Neutrophil (primary cell): ENCODE data around the gene USPL1.
"Not testable (repeated sequence)": the region's sequence is repeated elsewhere in the genome, so short reads cannot be mapped to it uniquely, and the experiment has no call there.

ENCODE experiments used
- H3K27ac ChIP-seq: fragments of 200-600 bp; sonication (generic); 2 replicates; pipeline ENCODE4 v1.5.1; 2016; ENCODE audit warnings: mild to moderate bottlenecking, moderate library complexity
- H3K27me3 ChIP-seq: fragments of 200-600 bp; sonication (generic); 2 replicates; pipeline ENCODE4 v1.6.0; 2016; ENCODE audit warnings: mild to moderate bottlenecking
- H3K36me3 ChIP-seq: fragments of 200-600 bp; sonication (generic); 2 replicates; pipeline ENCODE4 v1.5.1; 2017
- H3K4me1 ChIP-seq, 2 experiments: fragments of 200-600 bp in 1 of 2; sonication (generic) in 1 of 2; 1 replicate in 1 of 2; 2 replicates in 1 of 2; pipeline versions ENCODE4 v1.5.1 to v1.6.1; 2013 to 2016; ENCODE audit warnings: low read depth in 1 of 2, low read length in 1 of 2, mild to moderate bottlenecking in 1 of 2, moderate library complexity in 1 of 2; ENCODE audit not compliant: control insufficient read depth in 1 of 2, insufficient read depth in 1 of 2
- H3K4me3 ChIP-seq, 2 experiments: fragments of 200-600 bp in 1 of 2; sonication (generic) in 1 of 2; 1 replicate in 1 of 2; 2 replicates in 1 of 2; pipeline ENCODE4 v1.5.1; 2013 to 2016; ENCODE audit warnings: low read depth in 1 of 2, low read length in 1 of 2, mild to moderate bottlenecking in 1 of 2, moderate library complexity in 1 of 2
- H3K9me3 ChIP-seq: fragments of 200-600 bp; sonication (generic); 2 replicates; pipeline ENCODE4 v1.5.1; 2016
- TF ChIP-seq, protein P1 (sequence below): fragments of 200-600 bp; sonication (generic); IDR thresholded peaks from 2 replicates; pipeline ENCODE4 v1.5.1; 2016; ENCODE audit warnings: antibody characterized with exemption

Gene USPL1

DNA sequence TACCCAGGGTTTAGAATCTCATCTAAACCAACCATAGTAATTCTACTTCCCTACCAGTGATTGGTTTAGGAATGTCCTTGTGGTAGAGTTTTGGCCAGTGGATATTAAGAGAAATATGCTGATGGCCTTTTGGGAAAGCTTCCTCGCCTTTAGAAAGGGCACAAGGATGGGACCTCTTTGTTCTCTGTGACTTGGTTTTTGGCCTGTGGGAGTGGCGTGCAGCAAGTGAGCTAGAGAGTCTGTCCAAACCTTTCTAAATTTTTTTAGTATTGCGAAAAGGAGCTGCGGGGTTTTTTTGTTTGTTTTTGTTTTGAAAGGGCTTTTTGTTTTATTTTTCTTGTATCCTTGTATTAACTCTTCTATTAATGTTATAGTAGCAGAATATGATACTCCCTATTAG lies 20.6 kb downstream of the USPL1 start:
- Histone ChIP-seq H3K9me3 (no peaks in the 10 kb centered on the region), H3K36me3 (peaks cover 7% of the 10 kb centered on the region), H3K4me3 (no peak overlapping the region), H3K27me3 (no peaks in the 10 kb centered on the region), H3K27ac (no peak overlapping the region), H3K4me1 (peaks cover 0 to 4% of the 10 kb centered on the region in 2 experiments)
- TF ChIP-seq, protein P1, sequence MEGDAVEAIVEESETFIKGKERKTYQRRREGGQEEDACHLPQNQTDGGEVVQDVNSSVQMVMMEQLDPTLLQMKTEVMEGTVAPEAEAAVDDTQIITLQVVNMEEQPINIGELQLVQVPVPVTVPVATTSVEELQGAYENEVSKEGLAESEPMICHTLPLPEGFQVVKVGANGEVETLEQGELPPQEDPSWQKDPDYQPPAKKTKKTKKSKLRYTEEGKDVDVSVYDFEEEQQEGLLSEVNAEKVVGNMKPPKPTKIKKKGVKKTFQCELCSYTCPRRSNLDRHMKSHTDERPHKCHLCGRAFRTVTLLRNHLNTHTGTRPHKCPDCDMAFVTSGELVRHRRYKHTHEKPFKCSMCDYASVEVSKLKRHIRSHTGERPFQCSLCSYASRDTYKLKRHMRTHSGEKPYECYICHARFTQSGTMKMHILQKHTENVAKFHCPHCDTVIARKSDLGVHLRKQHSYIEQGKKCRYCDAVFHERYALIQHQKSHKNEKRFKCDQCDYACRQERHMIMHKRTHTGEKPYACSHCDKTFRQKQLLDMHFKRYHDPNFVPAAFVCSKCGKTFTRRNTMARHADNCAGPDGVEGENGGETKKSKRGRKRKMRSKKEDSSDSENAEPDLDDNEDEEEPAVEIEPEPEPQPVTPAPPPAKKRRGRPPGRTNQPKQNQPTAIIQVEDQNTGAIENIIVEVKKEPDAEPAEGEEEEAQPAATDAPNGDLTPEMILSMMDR, result no peak

DNA sequence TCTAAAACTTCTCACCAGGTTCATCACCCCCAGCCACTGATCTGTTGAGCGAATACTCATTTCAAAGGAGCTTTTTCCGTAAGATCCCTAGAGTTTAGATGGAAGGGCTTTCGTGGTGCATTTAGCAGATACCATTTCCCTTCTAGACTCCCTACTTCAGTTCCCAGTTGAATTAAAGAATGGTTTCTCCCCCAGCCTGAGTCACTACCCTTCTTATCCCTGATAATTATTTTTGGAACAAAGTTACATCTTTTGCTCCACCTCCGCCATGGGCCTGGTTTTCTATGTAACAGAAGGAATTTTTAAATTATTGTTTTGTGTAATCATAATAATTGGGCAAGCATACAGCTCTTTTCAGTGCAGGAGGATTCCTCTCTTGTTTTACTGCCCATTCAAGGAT lies 22.0 kb downstream of the USPL1 start:
- Histone ChIP-seq H3K27ac (no peak overlapping the region), H3K4me1 (peaks cover 0 to 4% of the 10 kb centered on the region in 2 experiments), H3K27me3 (no peaks in the 10 kb centered on the region), H3K36me3 (peaks cover 19% of the 10 kb centered on the region), H3K4me3 (no peak overlapping the region), H3K9me3 (no peaks in the 10 kb centered on the region)
- TF ChIP-seq, protein P1, result no peak

DNA sequence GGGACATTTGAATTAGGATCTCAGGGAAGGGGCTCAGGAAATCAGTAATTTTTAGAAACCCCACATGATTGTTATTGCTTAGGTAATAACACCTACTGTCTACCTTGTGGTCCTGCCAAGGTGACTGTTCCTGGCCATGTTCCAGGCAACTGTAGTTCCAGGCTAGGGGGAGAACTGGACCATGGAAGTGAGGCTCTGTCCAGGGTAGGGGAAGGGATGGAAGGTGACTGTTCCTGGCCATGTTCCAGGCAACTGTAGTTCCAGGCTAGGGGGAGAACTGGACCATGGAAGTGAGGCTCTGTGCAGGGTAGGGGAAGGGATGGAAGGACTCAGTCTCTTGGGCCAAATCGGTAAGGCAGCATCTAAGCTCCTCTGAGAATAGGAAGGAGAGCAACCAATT lies 23.5 kb downstream of the USPL1 start:
- H3K27ac ChIP-seq, H3K9me3 ChIP-seq, H3K4me3 ChIP-seq, H3K27me3 ChIP-seq, H3K4me1 ChIP-seq: not testable (repeated sequence)
- peaks cover 25% of the 10 kb centered on the region for H3K36me3 ChIP-seq

DNA sequence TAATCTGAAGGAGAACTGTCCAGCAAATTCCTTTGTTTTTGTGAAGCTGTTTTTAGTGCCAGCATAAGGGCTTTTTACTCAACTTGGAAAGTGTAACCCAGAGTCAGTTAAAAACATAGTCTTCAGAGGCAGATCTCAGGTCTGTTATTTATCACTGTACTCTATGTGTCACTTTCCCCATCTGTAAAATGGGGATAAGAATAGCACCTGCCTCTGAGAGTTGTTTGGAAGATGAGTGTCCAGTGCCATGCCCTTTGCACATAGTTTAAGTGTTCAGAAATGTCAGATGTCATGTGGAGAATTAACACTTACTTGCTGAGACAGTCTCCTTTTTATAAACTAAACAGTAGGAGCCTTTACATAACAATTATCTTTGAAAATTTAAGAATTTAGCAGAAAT lies 27.9 kb downstream of the USPL1 start:
- TF ChIP-seq, protein P1, result no peak
- Histone ChIP-seq H3K4me3 (no peak overlapping the region), H3K27me3 (no peaks in the 10 kb centered on the region), H3K4me1 (peaks cover 0 to under 1% of the 10 kb centered on the region in 2 experiments), H3K9me3 (no peaks in the 10 kb centered on the region), H3K27ac (no peak overlapping the region), H3K36me3 (peaks cover 31% of the 10 kb centered on the region)

DNA sequence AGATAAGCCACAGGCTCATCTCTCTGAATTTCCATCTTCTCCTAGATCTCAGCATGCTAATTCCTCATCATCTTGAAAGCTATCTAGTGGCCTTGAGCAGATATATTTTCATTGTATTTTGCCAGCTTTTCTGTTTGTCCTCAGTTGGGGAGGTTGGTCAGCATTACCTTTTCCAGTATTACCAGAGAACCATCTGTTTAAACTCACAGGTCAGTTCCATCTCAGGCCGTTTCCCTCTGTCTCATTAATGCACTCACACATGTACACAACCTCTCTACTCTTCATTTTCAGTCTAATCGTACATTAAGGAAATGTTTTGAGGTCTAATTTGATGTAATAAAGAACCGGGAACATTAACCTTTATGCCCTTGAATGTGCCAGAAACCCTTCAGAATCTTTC lies 29.7 kb downstream of the USPL1 start:
- TF ChIP-seq, protein P1, result no peak
- H3K4me1 ChIP-seq, result peaks cover 0 to 7% of the 10 kb centered on the region in 2 experiments
- H3K27me3 ChIP-seq, result no peaks in the 10 kb centered on the region
- H3K4me3 ChIP-seq, result no peak overlapping the region
- no peaks in the 10 kb centered on the region for H3K9me3 ChIP-seq
- H3K27ac ChIP-seq, result no peak overlapping the region
- peaks cover 31% of the 10 kb centered on the region for H3K36me3 ChIP-seq

DNA sequence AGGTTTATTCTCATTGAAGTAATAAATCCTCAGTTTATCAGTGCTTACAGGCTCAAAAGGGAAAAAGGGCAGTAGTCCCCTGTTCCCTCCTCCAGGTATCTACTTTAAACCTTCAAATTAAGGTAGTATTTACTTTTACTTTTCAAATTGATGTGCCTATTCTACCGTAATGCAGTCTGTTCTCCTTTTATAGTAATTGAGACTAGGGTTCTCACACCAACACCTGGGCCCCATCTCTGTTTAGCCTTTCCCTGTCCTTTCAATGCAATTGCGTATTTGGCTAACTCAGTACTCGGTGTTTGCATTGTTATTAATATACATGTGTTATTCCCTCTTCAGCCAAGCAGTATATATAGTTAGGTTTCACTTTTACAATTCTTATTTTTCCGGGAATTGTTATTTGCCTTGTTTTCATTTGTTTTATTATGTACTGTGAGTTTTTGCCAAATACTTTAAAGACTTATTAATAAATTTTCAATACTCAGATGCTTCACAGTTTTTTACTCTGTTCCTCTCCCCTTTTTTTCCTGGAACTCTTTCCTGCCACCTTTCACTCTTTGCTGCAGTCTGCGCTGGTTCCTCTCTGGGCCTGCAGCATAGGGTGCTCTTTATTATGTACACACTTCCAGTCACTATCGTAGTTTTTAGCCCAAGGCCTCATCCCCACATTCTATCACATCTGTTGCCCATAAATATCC lies 30.3 kb downstream of the USPL1 start:
- H3K36me3 ChIP-seq, result peaks cover 28% of the 10 kb centered on the region
- no peak overlapping the region for H3K4me3 ChIP-seq
- no peaks in the 10 kb centered on the region for H3K27me3 ChIP-seq
- TF ChIP-seq, protein P1, result no peak
- no peak overlapping the region for H3K27ac ChIP-seq
- peaks cover 0 to 7% of the 10 kb centered on the region in 2 experiments for H3K4me1 ChIP-seq
- H3K9me3 ChIP-seq, result no peaks in the 10 kb centered on the region
